Astrocyte of the hippocampus (primary cell): Measurements from ENCODE around the gene MGAT3.
"Not testable (repeated sequence)": the region's sequence is repeated elsewhere in the genome, so short reads cannot be mapped to it uniquely, and the experiment has no call there.

ENCODE experiments used
- DNase-seq: peaks from one replicate; pipeline ENCODE4 v3.0.0; 2011; ENCODE audit warnings: low read depth, low spot score

The MGAT3 gene

DNA sequence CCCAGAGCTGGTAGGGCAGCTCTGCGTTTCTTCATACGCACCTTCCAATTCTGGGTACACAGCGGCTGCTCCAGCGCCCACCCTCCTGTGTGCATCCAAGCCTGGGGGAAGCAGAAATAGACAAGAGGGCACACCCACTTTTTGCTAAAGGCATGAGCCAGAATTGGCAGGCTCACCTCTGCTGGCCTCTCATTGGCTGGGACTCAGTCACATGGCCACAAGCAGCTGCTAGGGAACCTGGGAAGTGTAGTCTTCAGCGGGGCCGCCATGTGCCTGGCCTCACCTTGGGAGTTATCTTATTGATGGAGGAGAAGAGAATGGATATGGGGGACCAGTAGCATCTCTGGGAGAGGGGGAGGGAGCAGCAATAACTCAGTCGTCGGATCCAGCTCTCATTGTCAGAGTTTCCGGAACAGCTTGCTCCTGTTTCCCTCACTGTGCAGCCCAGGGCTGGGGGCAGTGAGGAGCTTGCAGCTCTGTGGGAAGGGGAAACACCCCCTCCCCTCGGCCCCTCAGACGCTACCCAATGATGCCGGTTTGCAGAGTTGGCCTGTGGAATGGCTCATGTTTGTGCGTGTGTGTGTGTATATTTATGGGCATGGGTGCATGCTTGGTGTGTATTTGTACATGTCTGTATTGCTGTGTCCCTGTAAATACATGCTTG lies 33.5 kb downstream of the MGAT3 start:
- peak; percentile 80 for DNase-seq

DNA sequence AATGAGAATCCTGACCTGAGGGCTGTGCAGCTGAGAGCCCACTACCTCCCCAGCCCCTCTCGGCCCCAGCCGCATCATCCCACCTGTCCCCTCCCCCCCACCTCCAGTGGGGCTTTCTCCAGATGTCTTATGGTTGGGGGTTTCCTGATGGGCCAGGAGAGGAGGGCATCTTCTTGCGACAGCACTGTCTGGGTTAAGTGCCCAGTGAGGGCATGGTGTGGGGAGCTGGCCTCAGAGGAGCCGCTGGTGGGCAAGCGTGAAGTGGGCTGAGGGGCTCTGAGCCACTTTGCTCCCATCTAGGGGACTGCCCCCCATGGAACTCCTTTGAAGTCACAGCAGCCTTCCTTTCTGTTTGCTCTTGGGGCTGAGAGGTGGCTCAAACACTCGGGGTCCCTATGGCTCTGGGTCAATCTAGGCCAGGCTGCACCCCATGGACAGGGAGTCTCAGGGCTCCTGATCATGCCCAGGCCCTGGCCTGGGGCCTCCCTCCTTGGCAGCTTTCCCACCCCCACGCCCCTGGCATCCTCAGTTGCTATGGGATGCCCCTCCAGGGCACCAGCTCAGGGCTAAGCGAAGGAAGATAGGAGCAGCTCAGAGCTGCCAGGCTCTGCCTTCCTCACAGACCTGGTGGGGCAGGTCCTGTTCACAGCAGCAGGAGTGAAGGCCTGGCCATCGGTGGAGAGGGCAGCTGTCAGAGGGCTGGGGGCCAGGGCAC lies 34.3 kb downstream of the MGAT3 start:
- DNase-seq, result no peak

DNA sequence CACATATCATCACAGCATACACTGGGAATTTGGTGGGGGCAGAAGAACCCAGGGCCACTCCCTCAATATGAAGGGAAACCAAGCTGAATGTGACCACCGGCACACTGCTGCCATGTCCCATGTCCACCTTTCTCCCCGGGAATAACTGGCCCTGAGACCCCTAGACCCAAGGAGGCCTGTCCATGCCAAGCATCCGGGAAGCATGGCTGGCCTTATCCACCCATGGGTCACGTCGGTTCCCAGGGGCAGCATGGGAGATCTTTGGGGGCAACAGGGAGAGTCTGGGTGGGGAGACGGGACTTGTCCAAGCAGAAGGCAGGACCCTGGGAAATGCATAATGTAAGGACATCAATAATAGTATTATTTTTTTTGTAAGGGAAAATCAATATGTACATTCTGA lies 34.9 kb downstream of the MGAT3 start:
- no peak for DNase-seq

DNA sequence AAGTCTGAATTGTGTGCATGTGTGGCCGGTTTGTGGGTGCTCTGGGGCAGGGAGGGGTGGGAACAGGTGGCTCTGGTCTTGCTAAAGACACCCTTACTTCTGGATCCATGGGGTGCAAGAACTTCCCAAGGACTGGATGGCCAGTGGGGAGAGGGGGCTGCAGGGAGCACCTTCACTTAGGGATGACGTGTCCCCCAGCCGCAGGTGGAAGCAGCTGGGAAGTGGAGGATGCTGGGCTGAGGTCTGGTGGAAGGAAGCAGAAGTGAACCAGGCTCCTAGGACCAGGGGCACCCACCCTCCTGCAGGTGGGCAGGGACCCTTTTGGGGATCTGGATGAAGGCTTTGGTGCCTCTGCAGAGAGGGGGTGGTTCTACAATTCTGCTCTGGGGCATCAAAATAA lies 35.4 kb downstream of the MGAT3 start:
- no peak for DNase-seq

DNA sequence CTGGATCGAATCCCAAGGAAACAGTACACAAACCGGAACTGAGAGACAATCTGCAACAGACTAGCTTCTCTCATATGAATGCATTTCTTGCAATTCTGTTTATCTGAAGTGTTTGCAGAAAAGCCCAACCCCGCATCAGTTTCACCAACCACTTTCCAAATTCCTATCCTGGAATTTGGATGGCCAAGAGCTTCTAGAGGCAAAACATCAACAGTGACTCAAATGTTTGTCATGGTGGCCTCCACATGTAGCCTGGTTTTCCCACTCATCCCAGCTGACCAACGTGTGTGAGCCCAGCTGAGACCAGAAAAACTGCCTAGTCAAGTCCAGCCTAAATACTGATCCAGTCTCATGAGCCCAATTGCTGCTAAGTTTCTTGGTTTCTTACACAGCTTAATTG lies 36.9 kb downstream of the MGAT3 start:
- DNase-seq, result peak; percentile 87

DNA sequence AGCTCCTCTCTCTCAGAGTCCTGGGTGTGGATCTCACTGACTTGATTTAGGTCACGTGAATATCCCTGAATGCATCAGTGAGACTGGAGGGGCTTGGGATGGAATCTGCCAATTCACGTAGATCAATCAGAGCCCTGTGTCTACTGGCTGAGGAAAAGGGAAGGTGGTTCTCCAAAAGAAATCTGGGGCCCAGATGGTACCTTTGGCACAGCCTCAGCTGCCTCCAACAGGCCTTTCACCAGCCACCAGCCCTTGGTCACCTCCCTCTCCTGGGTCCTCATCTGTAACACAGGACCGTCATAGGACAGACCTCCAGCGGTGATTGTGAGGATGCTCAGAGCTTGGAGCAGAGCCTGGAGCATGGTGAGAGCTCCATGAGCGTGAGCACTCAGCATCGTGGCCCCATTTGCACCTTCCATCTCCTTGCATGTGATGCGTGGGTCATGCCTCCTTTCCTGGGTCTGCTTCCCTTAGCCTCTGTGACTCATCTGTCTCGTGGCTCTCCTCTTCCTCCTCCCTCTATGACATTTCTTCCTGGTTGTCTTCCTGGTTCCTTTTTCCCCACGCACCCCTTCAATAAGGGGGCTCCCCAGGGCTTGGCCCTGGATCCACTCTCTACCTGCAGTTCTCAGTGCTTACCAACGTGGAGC lies 37.8 kb downstream of the MGAT3 start:
- no peak for DNase-seq

DNA sequence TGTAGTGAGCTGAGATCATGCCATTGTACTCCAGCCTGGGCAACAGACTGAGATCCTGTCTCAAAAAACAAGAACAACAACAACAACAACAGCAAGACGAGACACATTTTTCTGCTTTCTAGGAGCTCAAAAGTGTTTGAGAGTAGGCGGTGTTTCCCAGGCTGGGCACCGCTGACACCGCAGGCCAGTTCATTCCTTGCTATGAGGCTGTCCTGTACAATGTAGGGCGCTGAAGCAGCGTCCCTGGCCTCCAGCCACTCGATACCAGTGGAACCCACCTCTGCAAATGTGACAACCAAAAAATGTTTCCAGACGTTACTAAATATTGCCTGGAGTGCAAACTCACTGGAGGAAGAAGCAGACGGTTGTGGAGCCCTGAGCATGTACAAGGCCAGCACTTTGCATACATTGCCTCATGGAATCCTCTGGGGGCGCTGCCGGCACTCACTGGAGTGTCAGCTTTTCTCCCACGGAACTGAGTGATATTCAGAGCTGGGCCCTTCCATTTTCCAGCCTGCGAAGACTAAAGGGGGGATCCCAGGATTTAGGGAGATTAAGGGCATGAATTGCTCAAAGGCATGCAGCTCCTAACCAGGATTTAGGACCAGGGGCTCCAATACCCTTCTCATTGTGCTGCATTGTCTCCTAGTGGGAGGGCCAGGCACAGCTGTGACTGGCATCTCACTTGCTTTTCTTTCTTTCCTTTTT lies 39.5 kb downstream of the MGAT3 start:
- peak; percentile 79 for DNase-seq

DNA sequence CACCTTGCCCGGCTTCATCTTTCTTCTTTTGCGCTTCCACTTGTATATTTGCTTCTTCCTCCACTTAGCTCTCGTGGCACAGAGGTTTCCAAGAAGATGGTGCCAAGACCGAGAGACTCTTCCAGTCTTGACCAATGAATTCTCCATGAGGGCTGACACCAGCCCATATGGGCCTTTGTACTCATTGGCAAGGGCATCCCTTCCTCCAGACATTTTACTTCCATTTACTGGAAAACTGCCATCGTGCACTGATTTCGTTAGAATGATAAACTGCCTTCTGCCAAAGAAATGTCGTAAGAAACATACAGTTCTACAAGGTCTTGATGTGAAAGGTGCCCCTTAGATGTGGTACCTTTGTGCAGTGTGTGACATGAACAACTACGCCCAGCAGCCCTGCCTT lies 40.6 kb downstream of the MGAT3 start:
- no peak for DNase-seq

DNA sequence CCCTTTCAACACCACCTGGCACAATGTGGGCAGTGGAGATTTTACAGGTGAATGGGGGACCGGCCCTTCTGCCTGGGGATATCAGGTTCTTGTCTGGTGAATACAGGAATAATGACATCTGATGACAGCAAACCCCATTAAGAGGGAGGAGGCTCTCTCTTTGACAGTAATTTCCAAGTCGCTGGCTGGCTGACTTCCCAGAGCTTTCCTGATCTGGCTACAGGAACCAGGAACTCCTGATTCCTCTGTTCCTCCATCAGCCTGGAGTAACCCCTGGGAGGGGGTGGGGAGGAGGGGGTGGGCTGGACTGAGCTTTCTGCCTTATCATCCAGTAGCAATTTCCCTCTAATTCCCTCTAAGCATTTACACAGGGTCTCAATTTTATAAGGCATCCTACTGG lies 41.6 kb downstream of the MGAT3 start:
- no peak for DNase-seq

DNA sequence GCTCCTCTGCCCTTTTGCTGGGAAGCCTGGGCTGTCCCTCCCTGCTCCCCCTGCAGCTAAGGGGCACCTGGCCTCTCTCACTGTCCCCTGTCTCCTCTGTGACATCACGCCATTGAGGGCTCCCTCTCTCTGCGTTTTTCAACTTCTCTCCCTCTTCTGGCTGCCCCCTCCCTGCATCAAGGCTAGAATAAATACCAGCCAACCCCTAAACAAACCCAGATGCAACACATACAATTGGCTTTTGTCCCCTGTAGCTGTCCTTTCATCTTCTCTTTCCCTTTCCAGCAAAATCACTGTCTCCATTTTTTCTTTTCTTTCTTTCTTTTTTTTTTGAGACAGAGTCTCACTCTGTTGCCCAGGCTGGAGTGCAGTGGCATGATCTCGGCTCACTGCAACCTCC lies 42.0 kb downstream of the MGAT3 start:
- no peak for DNase-seq

DNA sequence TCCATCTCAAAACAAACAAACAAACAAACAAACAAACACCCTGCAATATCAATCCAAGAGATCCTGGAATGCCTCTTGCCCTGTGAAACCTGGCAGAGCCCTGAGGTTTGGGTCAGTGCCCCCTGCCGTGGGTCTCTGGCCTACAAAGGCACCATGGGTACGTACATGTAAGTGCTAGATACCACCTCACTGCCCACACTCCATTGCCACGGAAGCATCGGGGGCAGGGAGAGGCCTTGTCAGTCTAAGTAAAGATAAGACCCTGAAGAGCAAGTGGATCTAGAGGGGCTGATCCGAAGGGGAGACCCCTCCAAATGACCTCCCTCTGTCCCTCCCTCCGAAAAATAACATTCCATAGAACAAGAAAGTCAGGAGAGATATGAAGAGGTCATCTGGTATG lies 43.3 kb downstream of the MGAT3 start:
- DNase-seq, result no peak

DNA sequence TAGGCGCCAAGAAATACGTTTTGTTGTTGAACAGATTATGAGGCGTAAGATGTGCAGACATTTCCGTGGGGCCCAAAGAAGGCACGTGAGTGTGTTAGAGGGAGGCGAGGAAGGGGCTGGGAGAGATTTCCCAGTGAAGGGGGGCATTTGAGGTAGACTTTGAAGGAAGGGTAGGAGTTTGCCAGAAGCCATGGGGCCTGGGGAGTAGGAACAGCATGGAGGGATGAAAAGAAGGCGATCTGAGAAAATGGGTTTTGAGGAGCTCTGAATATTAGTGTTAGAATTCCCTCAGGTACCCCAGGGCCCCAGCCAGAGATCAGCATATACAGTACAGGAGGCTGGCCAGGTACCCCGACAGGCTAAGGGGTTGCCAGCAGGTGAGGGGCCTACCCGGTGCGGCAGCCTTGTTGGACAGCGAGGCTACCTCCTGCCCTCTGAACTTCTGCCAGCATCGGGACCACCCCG lies 44.9 kb downstream of the MGAT3 start:
- DNase-seq, result no peak

DNA sequence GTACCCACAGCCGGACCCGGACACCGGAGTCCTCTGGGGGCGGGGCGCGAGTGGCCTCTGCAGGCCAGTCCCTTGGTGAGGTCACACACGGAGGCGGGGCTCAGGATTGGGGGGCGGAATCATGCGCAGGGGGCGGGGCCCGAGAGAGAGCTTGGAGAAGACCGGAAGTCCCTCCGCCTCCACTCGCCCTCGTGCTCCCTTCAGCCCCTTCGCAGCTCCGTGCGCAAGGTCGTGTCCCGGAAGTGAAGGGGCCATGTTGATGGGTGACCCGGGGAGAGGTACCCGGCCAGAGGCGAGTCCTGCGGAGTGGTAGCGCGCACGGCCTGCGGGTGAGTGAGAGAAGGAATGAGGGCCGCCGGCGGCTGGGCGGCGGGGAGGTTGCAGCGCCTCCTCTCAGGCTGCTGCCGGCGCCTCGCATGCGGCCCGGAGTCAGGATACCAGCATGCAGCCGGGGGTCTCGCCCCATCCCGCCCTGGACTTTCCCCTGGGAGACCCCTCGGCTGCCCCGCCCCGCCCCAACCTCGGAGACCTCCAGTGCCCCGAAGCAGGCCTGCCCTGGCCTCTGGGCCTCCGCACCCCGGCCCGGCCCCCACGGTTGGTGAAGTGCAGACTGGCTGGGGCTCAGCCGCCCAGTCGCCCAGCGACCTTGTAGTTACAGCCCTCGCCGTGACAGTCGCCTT lies 45.4 kb downstream of the MGAT3 start, which contains the start of gene MIEF1:
MIEF1 (plus strand) TSS at position 182 of the 680 bp plus-strand sequence. CDS start 9,005 bp downstream, outside the sequence.
- DNase-seq, result peak; percentile 98

DNA sequence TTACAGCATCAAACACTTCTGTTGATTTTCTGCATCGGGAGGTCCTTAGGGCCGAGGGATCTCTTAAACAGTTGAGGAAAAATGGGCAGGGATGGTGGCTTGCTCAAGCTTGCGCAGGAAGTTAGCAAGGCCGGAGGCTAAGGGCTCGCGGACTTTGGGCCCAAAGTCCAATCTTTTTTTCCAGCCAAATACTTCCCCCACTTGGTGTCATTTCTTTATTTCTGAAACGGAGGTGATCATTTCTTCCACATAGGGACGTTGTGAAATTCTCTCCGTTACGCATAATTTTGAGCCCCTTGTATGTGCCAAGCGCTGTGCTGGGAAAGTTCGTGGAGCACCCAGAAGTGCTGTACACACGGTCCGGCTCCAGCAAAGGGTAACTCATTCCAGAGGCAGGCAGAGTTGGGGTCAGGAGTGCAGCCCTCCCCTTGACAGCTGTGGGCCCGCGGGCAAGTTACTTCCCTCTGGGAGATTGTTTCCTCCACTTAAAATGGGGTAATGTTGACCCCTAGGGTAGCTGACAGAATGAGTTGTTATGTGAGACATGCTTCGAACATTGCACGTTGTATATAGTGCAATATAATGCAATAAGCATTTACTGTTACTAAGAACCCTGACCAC lies 46.1 kb downstream of the MGAT3 start:
- DNase-seq, result no peak

DNA sequence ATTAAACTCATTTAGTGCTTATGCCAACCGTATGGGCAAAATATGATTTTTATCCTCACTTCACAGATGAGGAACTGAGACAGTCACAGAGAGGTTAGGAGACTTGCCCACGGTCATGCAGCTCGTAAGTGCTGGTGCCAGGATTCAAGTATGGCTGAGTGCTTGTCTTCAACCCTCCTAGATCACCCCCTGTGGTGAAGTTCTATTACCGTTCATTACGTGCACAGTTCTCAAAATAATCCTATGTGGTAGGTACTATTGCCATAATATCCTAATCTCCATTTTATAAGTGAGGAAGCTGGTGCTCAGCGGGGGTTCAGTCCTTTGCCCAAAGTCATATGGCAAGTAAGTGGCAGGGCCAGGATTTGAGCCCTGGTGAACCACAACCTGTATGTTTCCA lies 46.8 kb downstream of the MGAT3 start:
- no peak for DNase-seq

DNA sequence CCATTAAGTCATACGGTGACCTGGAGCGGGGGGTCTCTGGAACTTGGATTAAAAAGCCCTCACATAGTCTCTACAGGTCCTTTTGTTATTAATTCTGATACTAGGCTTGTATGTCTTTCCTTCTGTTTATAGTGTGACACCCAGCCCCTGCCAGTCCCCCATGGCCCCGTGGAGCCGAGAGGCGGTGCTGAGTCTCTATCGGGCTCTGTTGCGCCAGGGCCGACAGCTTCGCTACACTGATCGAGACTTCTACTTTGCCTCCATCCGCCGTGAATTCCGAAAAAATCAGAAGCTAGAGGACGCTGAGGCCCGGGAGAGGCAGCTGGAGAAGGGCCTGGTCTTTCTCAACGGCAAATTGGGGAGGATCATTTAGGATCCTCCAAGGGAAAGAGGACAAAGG lies 47.3 kb downstream of the MGAT3 start:
- no peak for DNase-seq

DNA sequence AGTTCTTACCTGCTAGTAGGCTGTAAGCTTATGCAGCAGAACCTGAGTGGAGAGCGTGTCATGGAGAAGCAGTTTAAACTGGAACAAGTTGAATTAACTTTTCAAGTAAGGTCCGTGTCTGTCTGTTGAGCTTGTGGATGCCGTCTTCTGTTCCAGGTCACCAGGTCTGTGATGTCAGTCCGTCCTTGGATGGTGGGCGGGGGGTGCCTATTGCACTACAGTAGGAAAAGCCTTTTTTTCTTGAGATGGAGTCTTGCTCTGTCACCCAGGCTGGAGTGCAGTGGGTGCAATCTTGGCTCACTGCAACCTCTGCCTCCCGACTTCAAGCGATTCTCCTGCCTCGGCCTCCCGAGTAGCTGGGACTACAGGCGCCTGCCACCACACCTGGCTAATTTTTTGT lies 50.2 kb downstream of the MGAT3 start:
- not testable (repeated sequence) for DNase-seq

DNA sequence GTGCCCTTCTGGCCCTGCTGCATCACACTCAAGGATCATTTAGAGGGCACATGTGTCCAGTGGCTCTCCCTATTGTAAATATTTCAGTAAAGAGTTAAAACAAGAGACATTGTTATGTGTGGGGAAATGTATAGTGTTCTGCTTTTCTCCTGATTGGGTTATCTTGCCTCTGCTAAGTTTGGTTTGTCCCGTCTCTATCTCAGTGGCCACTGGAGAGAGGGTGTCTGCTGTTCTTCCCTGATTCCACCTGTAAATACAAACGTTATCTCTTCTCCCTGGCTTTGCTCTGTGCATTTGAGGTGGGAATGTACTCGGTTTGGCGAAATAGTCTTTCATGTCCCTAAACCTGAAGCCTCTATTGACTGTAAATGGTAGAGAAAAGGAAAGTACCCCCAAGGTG lies 51.6 kb downstream of the MGAT3 start:
- no peak for DNase-seq

DNA sequence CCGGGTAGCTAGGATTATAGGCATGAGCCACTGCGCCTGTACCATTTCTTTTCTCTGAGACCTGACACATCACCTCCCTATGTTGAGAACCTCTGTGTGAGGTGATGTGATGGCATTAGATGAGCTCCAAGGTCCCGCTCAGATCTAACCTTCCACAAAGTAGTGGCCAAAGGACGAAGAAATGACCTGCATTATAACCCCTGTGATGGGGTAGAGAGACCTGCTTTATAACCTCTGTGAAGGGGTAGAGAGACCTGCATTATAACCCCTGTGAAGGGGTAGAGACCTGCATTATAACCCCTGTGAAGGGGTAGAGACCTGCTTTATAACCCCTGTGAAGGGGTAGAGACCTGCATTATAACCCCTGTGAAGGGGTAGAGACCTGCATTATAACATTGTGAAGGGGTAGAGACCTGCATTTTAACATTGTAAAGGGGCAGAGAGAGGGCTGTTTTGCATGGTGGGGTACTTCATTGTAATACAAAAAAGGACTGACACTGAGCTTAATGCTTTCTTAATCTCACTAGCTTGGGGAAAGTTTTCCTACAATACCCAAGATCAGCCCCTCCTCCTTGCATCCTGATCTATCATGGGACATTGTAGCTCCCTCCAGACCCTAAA lies 53.8 kb downstream of the MGAT3 start:
- DNase-seq, result no peak

DNA sequence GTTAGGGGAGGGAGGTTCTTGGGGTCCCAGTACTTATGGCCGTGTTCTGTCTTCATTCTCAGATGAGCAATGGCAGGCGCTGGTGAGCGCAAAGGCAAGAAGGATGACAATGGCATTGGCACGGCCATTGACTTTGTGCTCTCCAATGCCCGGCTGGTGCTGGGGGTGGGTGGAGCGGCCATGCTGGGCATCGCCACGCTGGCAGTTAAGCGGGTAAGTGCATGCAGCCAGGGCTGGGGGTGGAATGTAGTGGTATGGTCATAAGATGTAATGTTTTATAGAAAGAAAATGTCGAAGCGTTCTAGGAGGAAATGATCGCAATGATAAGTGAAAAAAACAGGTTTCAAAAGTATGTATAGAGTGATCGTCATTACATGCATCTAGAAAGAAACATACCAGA lies 54.4 kb downstream of the MGAT3 start:
- no peak for DNase-seq

DNA sequence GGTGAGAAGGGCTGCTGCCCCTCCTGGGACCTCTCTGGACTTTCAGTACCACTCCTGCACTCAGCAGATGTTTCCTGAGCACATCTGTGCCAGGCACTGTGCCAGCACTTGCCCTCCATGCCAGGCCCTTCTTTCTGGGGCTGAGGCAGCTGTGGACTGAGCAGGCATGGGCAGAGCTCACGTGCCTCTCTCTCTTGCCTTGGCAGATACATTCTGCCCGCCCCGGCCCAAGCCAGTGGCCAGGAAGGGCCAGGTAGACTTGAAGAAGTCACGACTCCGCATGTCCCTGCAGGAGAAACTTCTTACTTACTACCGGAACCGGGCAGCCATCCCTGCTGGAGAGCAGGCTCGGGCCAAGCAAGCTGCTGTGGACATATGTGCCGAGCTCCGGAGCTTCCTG lies 55.2 kb downstream of the MGAT3 start:
- DNase-seq, result no peak
